ENCODE data around the gene OR52E5. TPM values are rescaled to one million over a fixed set of nuclear protein-coding genes. Genes with fewer than 3 reads are reported as not detected.

OR52E5 gene
- total and polyA plus RNA-seq, 5 experiments from 2014 or later = not detected

DNA sequence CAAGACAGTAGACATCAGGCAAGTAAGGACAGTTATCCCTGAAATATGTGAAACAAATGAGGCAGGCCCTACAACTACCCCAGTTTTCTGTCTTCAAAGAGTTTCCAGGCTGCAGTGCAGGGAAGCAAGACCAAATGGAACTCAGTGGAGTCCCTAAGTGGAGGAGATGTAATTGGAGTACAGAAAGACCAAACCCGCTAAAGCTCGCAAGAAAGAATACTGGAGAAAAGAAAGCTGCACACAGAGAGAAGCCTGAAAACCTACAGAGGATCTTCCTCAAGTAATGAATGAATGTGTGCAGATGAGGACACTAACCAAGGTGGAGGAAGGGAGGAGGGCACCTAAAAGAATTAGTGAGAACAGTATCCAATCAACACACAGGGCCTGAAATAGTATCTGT lies 47.7 kb downstream of the OR52E5 start:
- ATAC-seq (no peak), DNase-seq (no peak)
- peaks cover 2 to 40% (median 8%) of the 10 kb centered on the region in 5 donors for H3K27me3 Mint-ChIP-seq
- H3K27ac Mint-ChIP-seq = no peak overlapping the region
- peaks cover 0 to 15% (median 2%) of the 10 kb centered on the region in 9 donors for H3K9me3 Mint-ChIP-seq
- no peaks in the 10 kb centered on the region for H3K36me3 Mint-ChIP-seq
- no peaks in the 10 kb centered on the region for H3K4me1 Mint-ChIP-seq
- H3K4me3 Mint-ChIP-seq = no peak overlapping the region
- POLR2A ChIA-PET = no interaction called here

DNA sequence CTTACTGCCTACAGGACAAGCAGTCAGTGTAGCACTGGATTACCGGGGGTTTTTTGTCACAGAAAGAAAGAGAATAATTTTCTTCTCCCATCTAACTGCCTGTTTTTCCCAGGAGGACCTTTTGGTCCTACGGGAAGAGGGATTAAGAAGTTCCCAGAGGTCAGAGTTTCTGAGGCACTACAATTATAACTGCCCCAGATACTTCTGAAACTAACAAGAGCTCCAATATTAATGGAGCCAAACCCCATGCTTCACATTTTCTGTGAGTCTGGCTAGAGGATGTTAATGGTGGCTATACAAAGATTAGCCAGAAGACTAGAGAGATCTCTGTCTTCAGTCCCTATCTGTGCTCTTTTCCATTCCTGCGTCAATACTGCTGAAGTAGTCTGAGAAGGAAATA lies 48.9 kb downstream of the OR52E5 start, which contains the start of gene OR56A3:
Gene OR56A3 (plus strand): TSS at position 301 of the 400 bp plus-strand sequence. CDS start 5,096 bp downstream, outside the sequence.
- Mint-ChIP-seq H3K27me3 (peaks cover 2 to 31% (median 11%) of the 10 kb centered on the region in 5 donors), H3K4me1 (no peaks in the 10 kb centered on the region), H3K9me3 (peaks cover 0 to 9% (median 2%) of the 10 kb centered on the region in 9 donors), H3K36me3 (no peaks in the 10 kb centered on the region), H3K4me3 (no peak within 1 kb of the TSS), H3K27ac (no peak within 1 kb of the TSS)
- POLR2A ChIA-PET = no interaction called here
- no peak for ATAC-seq
- DNase-seq = no peak

Other genes with a start within 250 kb of the OR52E5 start
- gene TRIM5, start 208.1 kb upstream of the OR52E5 start, total RNA-seq = 10 to 100 TPM; 39.4 to 41.8 TPM
- gene TRIM5, start 208.1 kb upstream of the OR52E5 start, polyA plus RNA-seq = 10 to 100 TPM in 1 of 3 donors, 1 to 10 TPM in 2; 9.6 to 10.4 (median 9.9) TPM
- 100 to 1,000 TPM; 242 to 243 TPM for gene TRIM22, start 203.4 kb upstream of the OR52E5 start, total RNA-seq
- 100 to 1,000 TPM; 108 to 143 (median 114) TPM for gene TRIM22, start 203.4 kb upstream of the OR52E5 start, polyA plus RNA-seq
- under 1 TPM; 0.36 to 0.42 TPM for gene OR56B1, start 156.8 kb upstream of the OR52E5 start, total RNA-seq
- not detected for gene OR56B1, start 156.8 kb upstream of the OR52E5 start, polyA plus RNA-seq
- gene OR52N4, start 139.0 kb upstream of the OR52E5 start, total RNA-seq = 1 to 10 TPM; 2.2 to 2.6 TPM
- gene OR52N4, start 139.0 kb upstream of the OR52E5 start, polyA plus RNA-seq = under 1 TPM in 2 of 3 donors, not detected in 1; 0.55 to 0.59 TPM
- gene OR52N5, start 109.9 kb upstream of the OR52E5 start, total RNA-seq = not detected
- gene OR52N5, start 109.9 kb upstream of the OR52E5 start, polyA plus RNA-seq = not detected
- gene OR52N1, start 101.9 kb upstream of the OR52E5 start, total RNA-seq = not detected
- gene OR52N1, start 101.9 kb upstream of the OR52E5 start, polyA plus RNA-seq = not detected
- not detected for gene OR52N2, start 84.3 kb upstream of the OR52E5 start, total RNA-seq
- gene OR52N2, start 84.3 kb upstream of the OR52E5 start, polyA plus RNA-seq = not detected
- gene OR52E6, start 51.3 kb upstream of the OR52E5 start, total RNA-seq = not detected
- gene OR52E6, start 51.3 kb upstream of the OR52E5 start, polyA plus RNA-seq = not detected
- not detected for gene OR52E8, start 35.5 kb upstream of the OR52E5 start, total RNA-seq
- not detected for gene OR52E8, start 35.5 kb upstream of the OR52E5 start, polyA plus RNA-seq
- gene OR52E4, start 12.6 kb upstream of the OR52E5 start, total RNA-seq = not detected
- gene OR52E4, start 12.6 kb upstream of the OR52E5 start, polyA plus RNA-seq = not detected
- gene OR56A3, start 49.0 kb downstream of the OR52E5 start, total RNA-seq = not detected
- gene OR56A3, start 49.0 kb downstream of the OR52E5 start, polyA plus RNA-seq = not detected
- not detected for gene OR56A5, start 75.3 kb downstream of the OR52E5 start, total RNA-seq
- not detected for gene OR56A5, start 75.3 kb downstream of the OR52E5 start, polyA plus RNA-seq
- gene OR52L1, start 93.8 kb downstream of the OR52E5 start, total RNA-seq = not detected
- not detected for gene OR52L1, start 93.8 kb downstream of the OR52E5 start, polyA plus RNA-seq
- gene OR56A4, start 113.7 kb downstream of the OR52E5 start, total RNA-seq = under 1 TPM in 1 of 2 experiments, not detected in 1; 0.10 TPM
- not detected for gene OR56A4, start 113.7 kb downstream of the OR52E5 start, polyA plus RNA-seq
- gene OR56A1, start 137.6 kb downstream of the OR52E5 start, total RNA-seq = not detected
- not detected for gene OR56A1, start 137.6 kb downstream of the OR52E5 start, polyA plus RNA-seq
- gene OR56B4, start 214.5 kb downstream of the OR52E5 start, total RNA-seq = not detected
- under 1 TPM in 1 of 3 donors, not detected in 2; 0.19 TPM for gene OR56B4, start 214.5 kb downstream of the OR52E5 start, polyA plus RNA-seq